Measurements from ENCODE around the gene CYB5A.
A peak's percentile ranks its signal among the peaks of the same experiment; 100 is the strongest.

CYB5A gene

GRCh38 chr18:74261053-74261713 is 30.6 kb downstream of the CYB5A start:
- Mint-ChIP-seq H3K27me3 (ENCODE audit: low read depth) (no peaks in the 10 kb centered on the region), H3K27ac (no peak overlapping the region), H3K4me1 (peaks cover 7% of the 10 kb centered on the region), H3K36me3 (ENCODE audit: low read depth) (peaks cover 37% of the 10 kb centered on the region), H3K4me3 (no peak overlapping the region), H3K9me3 (no peaks in the 10 kb centered on the region)
- no peak for TF ChIP-seq CTCF (IDR thresholded peaks at IDR 0.05; ENCODE audit: unreplicated experiment in 3 of 3)

- H3K4me1 Mint-ChIP-seq: peaks cover 14% of the 10 kb centered on the region
- peaks cover 35% of the 10 kb centered on the region for H3K36me3 Mint-ChIP-seq (ENCODE audit: low read depth)
- no peaks in the 10 kb centered on the region for H3K9me3 Mint-ChIP-seq
- H3K27ac Mint-ChIP-seq: no peak overlapping the region
- H3K27me3 Mint-ChIP-seq (ENCODE audit: low read depth): no peaks in the 10 kb centered on the region
- TF ChIP-seq CTCF (IDR thresholded peaks at IDR 0.05; ENCODE audit: unreplicated experiment in 3 of 3): no peak
- no peak overlapping the region for H3K4me3 Mint-ChIP-seq
Measured at GRCh38 chr18:74259347-74259746, 32.4 kb downstream of the CYB5A start.

- peaks cover 19% of the 10 kb centered on the region for H3K4me1 Mint-ChIP-seq
- H3K4me3 Mint-ChIP-seq: no peak overlapping the region
- peak overlapping the region in 1 of 3 experiments; percentile 39 for H3K27ac Mint-ChIP-seq
- no peak for TF ChIP-seq CTCF (IDR thresholded peaks at IDR 0.05; ENCODE audit: unreplicated experiment in 3 of 3)
- H3K9me3 Mint-ChIP-seq: no peaks in the 10 kb centered on the region
- H3K27me3 Mint-ChIP-seq (ENCODE audit: low read depth): no peaks in the 10 kb centered on the region
- H3K36me3 Mint-ChIP-seq (ENCODE audit: low read depth): peaks cover 41% of the 10 kb centered on the region
Measured at GRCh38 chr18:74257083-74257482, 34.7 kb downstream of the CYB5A start.

GRCh38 chr18:74256190-74256589 is 35.6 kb downstream of the CYB5A start:
- Mint-ChIP-seq H3K4me1 (peaks cover 28% of the 10 kb centered on the region), H3K36me3 (ENCODE audit: low read depth) (peaks cover 39% of the 10 kb centered on the region), H3K9me3 (no peaks in the 10 kb centered on the region), H3K27ac (peak overlapping the region; percentile 7 to 76 (median 57)), H3K27me3 (ENCODE audit: low read depth) (no peaks in the 10 kb centered on the region), H3K4me3 (no peak overlapping the region)
- no peak for TF ChIP-seq CTCF (IDR thresholded peaks at IDR 0.05; ENCODE audit: unreplicated experiment in 3 of 3)

- peak overlapping the region; percentile 23 to 54 (median 40) for H3K27ac Mint-ChIP-seq
- TF ChIP-seq CTCF (IDR thresholded peaks at IDR 0.05; ENCODE audit: unreplicated experiment in 3 of 3): no peak
- H3K27me3 Mint-ChIP-seq (ENCODE audit: low read depth): no peaks in the 10 kb centered on the region
- no peak overlapping the region for H3K4me3 Mint-ChIP-seq
- peaks cover 40% of the 10 kb centered on the region for H3K36me3 Mint-ChIP-seq (ENCODE audit: low read depth)
- peaks cover 30% of the 10 kb centered on the region for H3K4me1 Mint-ChIP-seq
- no peaks in the 10 kb centered on the region for H3K9me3 Mint-ChIP-seq
Measured at GRCh38 chr18:74255131-74255616, 36.6 kb downstream of the CYB5A start.

GRCh38 chr18:74252039-74252395 is 39.7 kb downstream of the CYB5A start:
- Mint-ChIP-seq H3K27me3 (ENCODE audit: low read depth) (no peaks in the 10 kb centered on the region), H3K27ac (peak overlapping the region in 1 of 3 experiments; percentile 72), H3K36me3 (ENCODE audit: low read depth) (peaks cover 30% of the 10 kb centered on the region), H3K9me3 (no peaks in the 10 kb centered on the region), H3K4me3 (no peak overlapping the region), H3K4me1 (peaks cover 30% of the 10 kb centered on the region)
- TF ChIP-seq CTCF (IDR thresholded peaks at IDR 0.05; ENCODE audit: unreplicated experiment in 3 of 3): no peak
